ENCODE results near the gene SMIM33.
"Not testable (repeated sequence)": the region's sequence is repeated elsewhere in the genome, so short reads cannot be mapped to it uniquely, and the experiment has no call there.

Gene SMIM33

DNA sequence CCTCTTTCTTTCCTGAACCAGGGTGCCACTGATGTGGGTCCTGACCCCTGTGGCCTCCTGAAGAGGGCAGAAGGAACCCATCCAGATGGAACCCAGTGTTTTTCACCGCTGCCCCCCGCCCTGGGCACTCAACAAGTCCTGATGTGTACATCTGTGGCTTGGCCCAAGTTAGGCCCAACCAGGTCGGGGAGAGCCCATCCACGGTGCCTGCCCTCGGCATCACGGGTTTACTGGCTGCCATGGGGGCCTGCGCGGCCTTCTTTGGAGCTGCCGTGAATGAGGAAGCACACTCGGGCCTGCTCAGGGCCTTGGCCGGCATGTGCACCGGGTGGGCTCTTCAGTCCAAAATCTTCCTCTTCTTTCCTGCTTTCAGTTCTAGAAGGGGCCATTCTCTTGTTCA, 14.0 kb upstream of the SMIM33 start:
- peak in 1 of 58 donors; percentile 7 for DNase-seq

DNA sequence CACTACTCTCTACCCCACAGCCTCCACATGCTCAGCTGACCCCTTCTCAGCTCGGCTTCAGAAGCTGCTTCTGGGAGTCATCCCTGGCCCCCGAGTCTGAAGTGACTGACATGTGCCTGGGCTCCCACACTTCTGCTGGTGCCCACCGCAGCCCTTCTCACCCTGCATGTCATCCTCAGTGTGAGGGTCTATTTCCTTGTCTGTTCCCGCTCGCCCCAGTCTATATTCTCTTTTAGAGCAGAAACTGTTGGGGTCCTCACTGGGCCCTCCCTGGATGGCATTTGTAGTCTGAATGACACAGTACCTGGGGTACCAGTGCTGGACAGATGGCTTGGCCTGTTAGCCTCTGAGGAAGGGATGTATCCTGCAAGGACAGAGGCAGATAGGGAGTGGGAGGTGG, 13.6 kb upstream of the SMIM33 start:
- DNase-seq = no peak

- no peak for DNase-seq
Measured at GRCh38 chr5:139457653-139458306, 13.0 kb upstream of the SMIM33 start.

DNA sequence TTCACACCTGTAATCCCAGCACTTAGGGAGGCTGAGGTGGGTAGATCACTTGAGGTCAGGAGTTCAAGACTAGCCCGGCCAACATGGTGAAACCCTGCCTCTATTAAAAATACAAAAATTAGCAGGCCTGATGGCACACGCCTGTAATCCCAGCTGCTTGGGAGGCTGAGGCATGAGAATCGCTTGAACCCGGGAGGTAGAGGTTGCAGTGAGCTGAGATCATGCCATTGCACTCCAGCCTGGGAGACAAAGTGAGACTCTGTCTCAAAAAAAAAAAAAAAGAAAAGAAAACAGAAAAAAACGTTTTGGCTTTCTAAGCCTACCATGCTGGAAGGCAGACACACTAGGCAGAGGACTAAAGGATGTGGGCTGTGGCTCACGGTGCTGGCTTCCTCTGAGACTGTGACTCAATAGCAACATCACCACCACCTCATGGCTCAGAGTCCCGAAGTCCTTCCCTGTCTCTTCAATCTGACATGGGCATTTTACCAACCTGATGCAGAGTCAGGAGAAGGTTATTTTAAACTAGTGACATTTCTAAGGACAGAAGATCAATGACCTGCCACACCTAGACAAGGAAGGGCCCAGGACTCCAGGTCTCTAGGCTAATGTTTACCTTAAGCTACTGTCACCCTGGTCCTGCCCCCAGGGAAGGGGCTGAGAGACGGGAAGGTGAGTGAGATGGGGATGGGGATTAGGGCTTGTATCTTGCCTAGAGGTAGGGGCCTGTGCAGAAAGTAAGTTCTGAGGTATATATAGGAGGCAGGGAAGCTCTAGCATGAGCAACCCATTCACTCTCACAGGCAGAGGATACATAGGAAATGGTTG, 12.0 kb upstream of the SMIM33 start:
- no peak for DNase-seq

DNA sequence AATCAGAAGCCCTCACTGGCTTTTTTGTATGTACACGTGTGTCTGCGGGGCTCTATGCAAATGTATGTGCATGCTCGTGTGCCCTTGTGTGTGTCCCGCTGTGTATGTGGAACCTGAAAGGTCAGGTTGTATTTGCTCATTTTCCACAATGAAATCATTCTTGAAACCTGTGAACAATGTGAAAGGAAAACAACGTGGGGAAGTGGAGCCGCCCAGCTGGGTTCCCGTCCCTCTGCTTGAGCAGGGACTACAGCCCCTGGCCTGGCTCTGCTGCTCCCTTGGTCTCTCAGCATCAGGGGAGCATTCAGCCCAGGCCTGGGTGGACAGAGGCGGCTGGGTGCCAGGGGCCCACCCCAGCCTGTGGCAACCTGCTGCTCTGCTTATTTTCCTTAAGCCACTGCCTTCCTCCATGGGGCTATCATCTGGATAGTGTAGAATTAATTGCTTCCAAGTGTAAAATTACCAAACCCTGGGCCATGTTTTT, 11.3 kb upstream of the SMIM33 start:
- no peak for DNase-seq

GRCh38 chr5:139460455-139460854, 10.3 kb upstream of the SMIM33 start:
- no peak for DNase-seq

DNA sequence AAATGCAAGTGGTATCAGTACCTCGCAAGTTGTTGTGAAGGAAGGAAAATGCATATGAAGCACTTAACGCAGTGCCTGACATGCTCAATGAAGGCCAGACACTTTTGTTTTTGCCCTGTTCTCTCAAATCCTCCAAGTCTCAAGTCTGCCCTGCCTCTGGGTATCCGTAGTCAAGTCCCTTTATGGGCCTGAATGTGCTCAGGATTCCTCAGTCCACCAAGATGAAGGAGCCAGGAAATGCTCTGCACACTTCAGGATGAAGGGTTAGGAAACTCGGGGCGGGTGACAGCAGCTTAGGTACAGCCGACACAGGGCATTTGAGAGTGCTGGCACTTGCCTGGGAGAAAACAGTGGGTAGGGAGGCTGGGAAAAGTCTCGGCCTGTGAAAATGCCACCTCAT, 9.6 kb upstream of the SMIM33 start:
- DNase-seq = no peak

DNA sequence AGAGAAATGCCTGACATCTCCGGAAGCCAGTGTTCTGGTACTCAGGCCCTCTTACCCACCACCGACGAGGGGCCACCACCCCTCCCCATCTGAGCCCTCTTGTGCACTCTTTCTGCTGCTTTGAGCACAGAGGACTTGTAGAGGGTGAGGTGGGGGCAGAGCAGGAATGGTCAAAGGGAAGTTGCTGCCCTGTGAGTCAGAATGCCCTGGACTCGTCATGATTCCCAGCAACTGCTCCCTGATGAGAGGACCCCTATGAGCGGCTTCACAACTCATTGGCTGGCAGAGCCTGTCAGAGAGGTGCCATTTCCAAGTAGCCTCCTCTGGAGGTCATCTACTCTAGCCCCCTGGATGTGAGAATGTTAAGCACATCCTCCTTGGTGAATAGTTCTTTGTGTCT, 9.1 kb upstream of the SMIM33 start:
- DNase-seq = no peak

DNA sequence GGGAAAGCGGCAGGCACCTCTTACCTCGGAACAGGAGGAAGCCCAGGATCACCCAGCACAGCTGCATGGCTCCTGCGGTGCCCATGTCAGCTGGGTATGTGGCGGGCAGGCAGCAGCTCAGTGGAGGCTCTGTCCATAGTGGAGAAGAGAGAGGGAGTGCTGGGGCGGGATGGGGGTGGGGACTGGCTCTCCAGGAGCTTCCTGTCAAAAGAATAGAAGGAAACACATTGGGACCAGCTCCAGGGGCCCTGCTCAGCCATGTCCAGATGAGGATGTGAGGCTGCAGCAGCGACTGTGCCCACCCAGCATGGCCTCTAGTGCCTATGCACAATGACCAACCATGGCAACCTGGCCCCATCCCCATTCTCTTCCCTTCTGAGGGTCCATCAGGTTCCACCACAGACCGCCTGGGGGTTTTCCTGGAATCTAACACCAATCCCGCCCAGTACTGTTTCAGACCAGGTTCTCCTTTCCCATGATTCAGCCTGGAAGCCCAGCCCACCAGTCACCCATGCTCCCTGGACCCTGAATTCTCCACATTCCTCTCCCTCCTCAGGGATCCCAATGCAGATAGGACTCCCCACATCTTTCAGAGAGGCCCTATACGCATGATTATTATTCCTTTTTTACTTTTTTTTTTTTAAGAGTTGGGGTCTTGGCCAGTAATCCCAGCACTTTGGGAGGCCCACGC, 8.1 kb upstream of the SMIM33 start, which contains the start of gene ECSCR:
Gene ECSCR, minus strand, starts transcription at position 158 of the 691 bp plus-strand sequence. Its CDS starts 73 bp downstream, at position 85.
- no peak for DNase-seq

GRCh38 chr5:139468421-139468931, 2.3 kb upstream of the SMIM33 start:
- no peak for DNase-seq

GRCh38 chr5:139472386-139473030, 1.7 kb downstream of the SMIM33 start:
- no peak for DNase-seq

- no peak for DNase-seq
Measured at GRCh38 chr5:139473105-139473504, 2.3 kb downstream of the SMIM33 start.

DNA sequence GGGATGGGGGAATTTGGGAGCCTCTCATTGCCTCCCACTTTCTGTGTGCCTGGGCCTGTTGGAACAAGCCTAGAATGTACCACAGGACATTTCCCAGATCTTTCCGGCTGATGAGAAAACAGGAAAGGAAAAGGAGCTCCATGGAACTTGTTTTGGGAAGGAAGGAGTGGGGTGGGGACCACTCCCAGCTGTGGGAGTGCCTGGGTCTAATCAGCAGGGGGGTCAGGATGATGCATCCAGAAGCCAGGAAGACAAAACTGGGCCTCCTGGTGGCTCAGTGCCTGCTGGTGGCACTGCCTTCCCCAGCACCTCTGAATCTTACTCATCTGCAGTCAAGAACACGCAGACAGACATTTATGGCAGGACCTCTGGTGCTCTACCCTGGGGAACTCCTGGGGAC, 2.8 kb downstream of the SMIM33 start:
- no peak for DNase-seq

DNA sequence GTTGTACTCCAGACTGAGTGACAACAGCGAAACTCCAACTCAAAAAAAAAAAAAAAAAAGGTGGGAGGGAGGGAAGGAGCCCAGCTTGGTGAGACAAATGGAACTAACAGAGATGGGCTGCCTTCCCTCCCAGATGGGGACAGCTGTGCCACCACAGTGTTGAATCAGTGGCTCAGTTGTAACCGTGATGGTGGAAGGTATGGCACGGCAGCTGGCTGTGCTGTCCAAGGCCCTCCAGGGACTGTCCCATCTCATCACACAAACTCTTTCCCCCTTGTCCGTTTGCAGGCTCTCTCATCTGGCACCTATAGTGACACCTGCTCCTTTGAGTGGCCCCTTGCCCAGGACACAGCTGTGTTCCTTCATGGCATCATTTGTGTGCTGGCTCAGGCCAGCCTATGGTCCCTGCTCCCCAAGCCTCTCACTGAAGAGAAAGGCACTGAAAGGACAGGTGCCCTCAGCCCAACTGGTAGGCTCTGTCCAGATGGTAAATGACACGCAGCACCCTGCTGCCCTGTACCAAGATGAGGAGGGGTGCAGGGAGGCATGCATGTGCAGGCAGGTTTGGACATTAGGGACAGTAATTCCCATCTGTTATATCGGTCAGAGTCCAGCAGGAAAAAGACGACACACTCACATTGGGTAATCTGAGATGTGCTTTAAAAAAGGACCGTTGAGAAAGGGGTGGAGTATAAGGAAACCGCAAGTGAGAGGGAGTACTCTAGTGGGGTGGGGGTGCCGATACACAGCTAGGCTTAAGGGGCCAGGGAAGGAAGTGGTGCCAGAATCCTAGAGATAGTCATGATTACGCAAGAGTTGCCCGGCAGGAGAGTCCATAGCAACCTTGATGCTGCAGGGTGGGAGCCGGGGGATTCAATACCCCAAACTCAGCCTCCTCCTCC, 4.3 kb downstream of the SMIM33 start:
- DNase-seq = peak in 1 of 58 donors; percentile 4

DNA sequence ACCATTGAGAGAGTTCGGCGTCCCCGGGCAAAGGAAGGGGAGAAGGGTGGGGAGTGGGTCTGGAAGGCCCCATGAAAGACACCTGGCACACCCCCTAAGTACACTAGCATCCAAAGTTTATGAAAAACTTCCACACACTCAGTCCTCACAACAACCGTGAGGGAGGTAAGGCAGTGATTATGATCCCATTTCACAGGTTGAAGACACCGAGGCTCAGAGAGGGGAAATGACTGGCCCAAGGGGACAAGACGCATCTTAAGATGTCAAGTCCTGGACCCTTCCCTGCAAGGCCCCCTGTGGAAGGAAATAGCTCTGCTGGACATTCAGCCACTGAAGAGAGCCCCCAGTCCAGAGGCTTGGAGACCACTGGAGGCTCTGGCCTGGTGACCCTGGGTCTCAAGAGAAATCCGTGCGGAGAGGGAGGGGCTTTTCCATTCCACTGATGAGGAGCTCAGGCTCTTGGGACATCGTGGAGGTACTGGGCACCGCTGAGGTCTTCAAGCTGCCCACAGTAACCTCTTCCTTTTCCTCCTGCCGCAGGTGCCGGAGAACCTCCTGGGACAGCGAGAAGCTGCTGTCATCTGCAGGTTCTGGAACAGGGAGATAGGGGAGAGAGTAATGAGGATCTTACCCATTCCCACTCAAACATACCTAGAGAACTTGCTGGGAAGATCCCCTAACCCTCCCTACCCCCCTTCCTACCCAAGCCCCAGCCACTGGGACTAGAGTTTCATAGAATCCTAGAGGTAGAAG, 5.2 kb downstream of the SMIM33 start:
- no peak for DNase-seq

DNA sequence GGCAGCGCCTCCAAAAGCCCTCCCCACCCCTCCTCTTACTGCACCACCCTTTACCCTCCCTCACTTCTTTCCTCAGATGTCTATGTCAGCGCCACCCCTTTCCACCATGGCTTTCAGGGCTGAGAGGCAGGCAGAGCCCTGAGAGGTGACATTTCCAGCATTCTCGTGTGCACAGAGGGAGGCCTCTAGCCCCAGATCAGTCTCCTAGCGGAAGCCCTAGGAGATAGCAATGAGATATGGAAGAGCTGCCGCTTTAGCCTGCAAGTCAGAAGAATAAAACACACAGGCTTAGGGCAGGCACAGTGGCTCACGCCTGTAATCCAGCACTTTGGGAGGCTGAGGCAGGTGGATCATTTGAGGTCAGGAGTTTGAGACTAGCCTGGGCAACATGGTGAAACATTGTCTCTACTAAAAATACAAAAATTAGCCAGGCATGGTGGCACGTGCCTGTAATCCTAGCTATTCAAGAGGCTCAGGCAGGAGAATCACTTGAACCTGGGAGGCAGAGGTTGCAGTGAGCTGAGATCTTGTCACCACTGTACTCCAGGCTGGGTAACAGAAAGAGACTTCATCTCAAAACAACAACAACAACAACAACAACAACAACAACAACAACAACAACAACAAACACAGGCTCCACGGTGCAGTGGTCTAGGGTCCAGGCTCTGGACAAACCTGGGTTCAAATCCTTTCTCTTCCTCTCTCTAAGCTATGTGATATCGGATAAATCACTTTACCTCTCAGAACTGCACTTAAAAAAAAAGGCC, 8.0 kb downstream of the SMIM33 start:
- DNase-seq = not testable (repeated sequence)

DNA sequence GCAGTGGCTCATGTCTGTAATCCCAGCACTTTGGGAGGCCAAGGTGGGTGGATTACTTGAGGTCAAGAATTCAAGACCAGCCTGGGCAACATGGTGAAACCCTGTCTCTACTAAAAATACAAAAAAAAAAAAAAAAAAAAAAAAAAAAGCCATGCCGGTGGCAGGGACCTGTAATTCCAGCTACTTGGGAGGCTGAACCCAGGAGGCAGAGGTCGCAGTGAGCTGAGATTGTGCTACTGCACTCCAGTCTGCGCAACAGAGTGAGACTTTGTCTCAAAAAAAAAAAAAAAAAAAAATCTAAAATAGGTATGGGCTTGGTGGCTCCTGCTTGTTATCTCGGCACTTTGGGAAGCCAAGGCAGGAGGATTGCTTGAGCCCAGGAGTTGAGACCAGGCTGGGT, 8.9 kb downstream of the SMIM33 start:
- DNase-seq = not testable (repeated sequence)

DNA sequence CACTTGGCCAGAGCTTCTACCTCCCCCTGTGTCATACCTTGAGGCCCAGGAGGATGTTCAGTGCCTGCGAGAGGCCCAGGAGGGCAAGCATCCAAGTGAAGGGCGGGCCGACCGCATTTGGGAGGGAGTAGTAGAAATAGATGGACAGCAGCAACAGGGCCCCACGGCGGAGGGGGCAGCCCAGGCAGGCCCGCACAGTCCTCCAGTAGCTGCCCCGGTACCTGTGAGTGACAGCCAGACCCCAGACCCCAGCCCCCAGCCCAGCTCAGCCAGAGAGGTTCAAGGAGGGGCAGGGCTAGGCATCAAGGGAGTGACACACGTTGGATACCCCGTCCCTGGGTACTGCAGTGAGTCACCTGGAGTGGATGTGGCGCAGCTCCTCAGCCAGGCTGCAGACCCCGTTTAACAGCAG, 10.3 kb downstream of the SMIM33 start:
- no peak for DNase-seq
